Type B pancreatic cell (in vitro differentiated cells): ENCODE data around the gene TRMT2A. TPM values are rescaled to one million over a fixed set of nuclear protein-coding genes. Genes with fewer than 3 reads are reported as not detected.

ENCODE experiments used
- DNase-seq: peaks from one replicate; pipeline ENCODE4 v3.0.0; 2021; ENCODE audit warnings: mixed read lengths; ENCODE audit not compliant: unreplicated experiment; ENCODE audit errors: extremely low spot score
- H3K27ac Mint-ChIP-seq: 2 replicates; pipeline ENCODE4 v1.8.0; 2021; ENCODE audit warnings: mild to moderate bottlenecking, mixed read lengths
- H3K27me3 Mint-ChIP-seq: 2 replicates; pipeline ENCODE4 v1.8.0; 2021; ENCODE audit warnings: mixed read lengths
- H3K36me3 Mint-ChIP-seq: 2 replicates; pipeline ENCODE4 v1.8.0; 2021; ENCODE audit warnings: mixed read lengths
- H3K4me1 Mint-ChIP-seq: one replicate; pipeline ENCODE4 v1.8.0; 2021; ENCODE audit warnings: mixed read lengths; ENCODE audit not compliant: unreplicated experiment
- H3K4me3 Mint-ChIP-seq: 2 replicates; pipeline ENCODE4 v1.8.0; 2021; ENCODE audit warnings: mild to moderate bottlenecking, mixed read lengths
- H3K9me3 Mint-ChIP-seq: 2 replicates; pipeline ENCODE4 v1.8.0; 2021; ENCODE audit warnings: mixed read lengths
- total RNA-seq: library from RNA; stranded (reverse); gene quantifications from 2 replicates; pipeline ENCODE4 v1.2.1, GENCODE V29; 2021; ENCODE audit warnings: low replicate concordance
- TF ChIP-seq, protein P1 (sequence below): fragments of 200-600 bp; sonication (generic); conservative IDR thresholded peaks from 2 replicates; pipeline ENCODE4 v1.5.0; 2021; ENCODE audit warnings: antibody characterized with exemption, mild to moderate bottlenecking

Gene TRMT2A
- total RNA-seq, 1 donor from 2014 or later = 64.8 TPM

DNA sequence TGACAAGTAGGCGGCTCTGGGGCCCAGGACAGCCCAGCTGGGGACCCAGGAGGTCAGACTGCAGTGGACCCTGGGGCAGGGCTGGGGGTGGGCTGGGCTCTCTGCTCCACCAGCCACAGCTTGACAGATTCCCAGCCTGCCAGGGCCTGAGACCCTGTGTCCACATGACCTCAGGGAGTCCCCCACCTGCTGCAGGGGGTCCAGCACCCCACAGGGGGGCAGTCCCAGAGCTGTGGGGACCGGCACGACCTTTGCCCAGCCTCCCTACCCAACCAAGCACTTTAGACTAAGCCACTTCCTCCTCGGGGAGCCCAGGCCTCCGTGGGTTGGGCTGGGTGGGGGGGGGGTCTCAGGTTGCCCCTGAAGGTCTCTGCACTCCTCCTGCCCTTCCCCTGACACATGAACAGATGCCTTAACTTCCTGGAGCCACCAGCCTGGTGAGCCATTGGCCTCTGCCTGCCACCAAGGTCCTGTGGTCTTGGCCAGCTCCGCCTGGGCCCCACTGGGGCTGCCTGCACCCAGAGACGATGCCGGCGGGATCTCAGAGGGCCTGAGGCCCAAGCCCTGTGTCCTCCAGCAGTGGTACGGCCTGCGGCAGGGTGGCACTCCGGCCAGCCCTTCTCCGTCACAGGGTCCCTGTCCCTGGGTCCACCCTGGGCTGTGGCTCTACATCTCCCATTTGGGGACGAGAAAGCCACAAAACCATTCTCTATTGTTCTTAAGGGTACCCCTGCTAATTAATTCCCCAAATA, 30.4 kb upstream of the TRMT2A start:
- Mint-ChIP-seq H3K27me3 (no peaks in the 10 kb centered on the region), H3K4me3 (no peak overlapping the region), H3K9me3 (no peaks in the 10 kb centered on the region), H3K36me3 (no peaks in the 10 kb centered on the region), H3K4me1 (no peaks in the 10 kb centered on the region), H3K27ac (no peak overlapping the region)
- DNase-seq = no peak
- TF ChIP-seq, protein P1, sequence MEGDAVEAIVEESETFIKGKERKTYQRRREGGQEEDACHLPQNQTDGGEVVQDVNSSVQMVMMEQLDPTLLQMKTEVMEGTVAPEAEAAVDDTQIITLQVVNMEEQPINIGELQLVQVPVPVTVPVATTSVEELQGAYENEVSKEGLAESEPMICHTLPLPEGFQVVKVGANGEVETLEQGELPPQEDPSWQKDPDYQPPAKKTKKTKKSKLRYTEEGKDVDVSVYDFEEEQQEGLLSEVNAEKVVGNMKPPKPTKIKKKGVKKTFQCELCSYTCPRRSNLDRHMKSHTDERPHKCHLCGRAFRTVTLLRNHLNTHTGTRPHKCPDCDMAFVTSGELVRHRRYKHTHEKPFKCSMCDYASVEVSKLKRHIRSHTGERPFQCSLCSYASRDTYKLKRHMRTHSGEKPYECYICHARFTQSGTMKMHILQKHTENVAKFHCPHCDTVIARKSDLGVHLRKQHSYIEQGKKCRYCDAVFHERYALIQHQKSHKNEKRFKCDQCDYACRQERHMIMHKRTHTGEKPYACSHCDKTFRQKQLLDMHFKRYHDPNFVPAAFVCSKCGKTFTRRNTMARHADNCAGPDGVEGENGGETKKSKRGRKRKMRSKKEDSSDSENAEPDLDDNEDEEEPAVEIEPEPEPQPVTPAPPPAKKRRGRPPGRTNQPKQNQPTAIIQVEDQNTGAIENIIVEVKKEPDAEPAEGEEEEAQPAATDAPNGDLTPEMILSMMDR = no peak

DNA sequence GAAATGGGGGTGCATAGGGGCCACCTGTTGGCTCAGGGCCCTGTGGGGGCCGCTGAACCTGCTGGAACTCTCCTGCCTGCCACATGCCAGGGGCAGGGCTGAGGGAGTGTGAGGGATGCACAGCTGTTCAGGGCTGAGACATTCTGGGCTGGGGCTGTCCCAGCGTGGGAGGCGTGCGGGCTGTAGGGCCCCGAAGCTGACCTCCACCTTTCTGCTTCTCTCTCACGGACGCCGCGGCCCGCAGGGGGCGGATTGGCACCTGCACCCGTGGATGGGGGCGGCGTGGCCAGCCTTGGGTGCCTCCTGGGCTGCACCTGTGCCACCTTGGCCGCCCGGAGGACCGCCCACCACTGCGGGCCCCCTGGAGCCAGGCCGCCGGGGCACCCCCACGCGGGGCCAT, 29.8 kb upstream of the TRMT2A start:
- DNase-seq = no peak
- Mint-ChIP-seq H3K27me3 (no peaks in the 10 kb centered on the region), H3K4me3 (no peak overlapping the region), H3K36me3 (no peaks in the 10 kb centered on the region), H3K27ac (no peak overlapping the region), H3K4me1 (no peaks in the 10 kb centered on the region), H3K9me3 (no peaks in the 10 kb centered on the region)
- TF ChIP-seq, protein P1 = no peak

DNA sequence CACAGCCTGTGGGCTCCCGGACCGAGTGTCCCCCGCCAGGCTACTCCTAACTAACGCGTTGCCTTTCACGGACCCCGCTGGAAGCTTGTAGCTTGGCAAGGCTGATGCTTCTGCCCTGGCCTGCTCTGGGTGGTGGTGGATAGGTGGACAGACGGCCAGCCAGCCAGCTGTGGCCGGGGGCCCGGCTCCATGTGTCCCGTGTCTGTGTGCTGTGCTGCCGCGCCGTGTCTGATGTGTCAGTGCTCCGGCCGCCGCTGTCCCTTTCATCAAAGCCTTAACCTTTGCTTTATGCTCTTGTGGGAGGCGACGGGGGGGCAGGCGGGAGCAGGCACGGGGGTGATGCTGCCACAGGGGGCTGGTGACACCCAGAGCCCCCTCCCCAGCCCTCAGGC, 28.8 kb upstream of the TRMT2A start:
- TF ChIP-seq, protein P1 = no peak
- Mint-ChIP-seq H3K36me3 (no peaks in the 10 kb centered on the region), H3K27me3 (no peaks in the 10 kb centered on the region)

DNA sequence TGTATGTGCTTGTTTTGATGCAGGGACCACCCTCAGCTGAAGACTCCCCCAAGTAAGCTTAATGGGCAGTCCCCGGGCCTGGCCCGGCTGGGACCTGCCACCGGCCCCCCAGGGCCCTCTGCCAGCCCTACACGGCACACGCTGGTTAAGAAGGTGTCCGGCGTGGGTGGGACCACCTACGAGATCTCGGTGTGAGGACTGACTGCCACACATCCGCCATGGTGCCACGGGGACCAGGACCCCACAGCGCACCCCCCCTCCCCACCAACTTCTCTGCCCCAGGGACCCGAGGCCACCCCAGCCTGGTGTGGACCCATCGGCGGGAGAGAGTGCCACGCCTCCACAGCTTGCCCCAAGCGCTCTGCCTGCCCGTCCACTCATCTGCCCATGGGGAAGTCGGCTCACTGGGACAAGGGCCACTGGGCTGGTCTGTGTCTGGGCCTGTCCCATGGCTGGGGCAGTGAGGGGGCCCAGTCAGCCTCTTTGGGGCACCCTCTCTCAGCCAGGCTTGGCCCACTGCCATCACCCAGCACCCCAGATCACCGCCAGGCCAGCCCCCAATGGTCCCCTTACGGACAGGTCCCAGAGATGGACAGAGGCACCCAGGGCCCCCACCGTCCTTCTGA, 28.3 kb upstream of the TRMT2A start:
- no peaks in the 10 kb centered on the region for H3K27me3 Mint-ChIP-seq
- TF ChIP-seq, protein P1 = no peak
- no peak for DNase-seq
- no peaks in the 10 kb centered on the region for H3K36me3 Mint-ChIP-seq
- H3K9me3 Mint-ChIP-seq = no peaks in the 10 kb centered on the region
- no peaks in the 10 kb centered on the region for H3K4me1 Mint-ChIP-seq
- no peak overlapping the region for H3K4me3 Mint-ChIP-seq
- H3K27ac Mint-ChIP-seq = no peak overlapping the region

More for the DNA sequence above, 28.8 kb upstream of the TRMT2A start:
- Mint-ChIP-seq H3K27ac (no peak overlapping the region), H3K4me1 (no peaks in the 10 kb centered on the region), H3K4me3 (no peak overlapping the region), H3K9me3 (no peaks in the 10 kb centered on the region)
- DNase-seq = no peak

DNA sequence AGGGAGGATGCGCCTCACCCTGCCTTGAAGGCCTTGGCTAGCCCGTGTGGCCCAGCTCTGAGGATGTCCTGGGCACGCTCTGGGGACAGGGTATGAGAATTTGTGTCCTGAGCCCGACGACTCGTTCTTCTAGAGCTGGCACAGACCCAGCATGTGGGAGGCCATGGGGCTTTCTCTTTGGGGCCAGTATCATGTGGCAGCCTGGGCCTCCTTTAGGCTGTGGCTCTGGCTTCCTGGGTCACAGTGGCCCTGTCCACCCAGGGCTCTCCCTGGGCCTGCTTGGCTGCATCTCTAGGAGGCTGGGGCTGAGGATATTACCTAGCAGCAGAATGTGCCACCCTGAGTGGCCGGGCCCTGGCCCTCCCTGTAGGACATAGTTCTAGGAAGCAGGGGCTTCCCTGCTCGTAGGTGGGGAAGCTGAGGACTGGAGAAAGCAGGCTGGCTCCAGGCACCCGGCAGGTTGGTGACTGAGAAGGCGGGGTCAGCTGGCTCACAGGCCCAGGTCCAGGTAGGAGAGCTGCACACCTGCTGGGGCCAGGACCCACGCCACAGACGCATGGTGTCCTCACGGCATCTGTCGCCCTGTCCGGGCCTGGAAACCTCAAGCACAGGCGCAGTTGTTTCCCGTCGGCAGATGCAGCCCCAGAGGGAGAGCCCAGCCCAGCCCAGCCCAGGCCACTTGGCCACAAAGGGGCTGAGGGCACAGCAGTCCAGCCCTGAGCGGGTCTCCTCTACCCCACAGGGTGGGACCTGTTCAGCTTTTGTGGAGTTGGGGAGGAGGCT, 27.0 kb upstream of the TRMT2A start:
- no peaks in the 10 kb centered on the region for H3K27me3 Mint-ChIP-seq
- no peak overlapping the region for H3K4me3 Mint-ChIP-seq
- no peak for DNase-seq
- H3K4me1 Mint-ChIP-seq = no peaks in the 10 kb centered on the region
- TF ChIP-seq, protein P1 = no peak
- H3K9me3 Mint-ChIP-seq = no peaks in the 10 kb centered on the region
- no peak overlapping the region for H3K27ac Mint-ChIP-seq
- no peaks in the 10 kb centered on the region for H3K36me3 Mint-ChIP-seq
